Ammon's horn (tissue), 1 donor: Measurements from ENCODE around the gene SKAP2.

Source experiments
- DNase-seq: peaks from one replicate; pipeline ENCODE4 v3.0.0-alpha.2; 2016; ENCODE audit warnings: low spot score

The SKAP2 gene

GRCh38 chr7:26864309-26865093, at the start of gene SKAP2:
TSS of gene SKAP2 (minus strand) at chr7:26864590. CDS start at chr7:26864429, 161 bp downstream.
- peak; percentile 98 for DNase-seq

DNA sequence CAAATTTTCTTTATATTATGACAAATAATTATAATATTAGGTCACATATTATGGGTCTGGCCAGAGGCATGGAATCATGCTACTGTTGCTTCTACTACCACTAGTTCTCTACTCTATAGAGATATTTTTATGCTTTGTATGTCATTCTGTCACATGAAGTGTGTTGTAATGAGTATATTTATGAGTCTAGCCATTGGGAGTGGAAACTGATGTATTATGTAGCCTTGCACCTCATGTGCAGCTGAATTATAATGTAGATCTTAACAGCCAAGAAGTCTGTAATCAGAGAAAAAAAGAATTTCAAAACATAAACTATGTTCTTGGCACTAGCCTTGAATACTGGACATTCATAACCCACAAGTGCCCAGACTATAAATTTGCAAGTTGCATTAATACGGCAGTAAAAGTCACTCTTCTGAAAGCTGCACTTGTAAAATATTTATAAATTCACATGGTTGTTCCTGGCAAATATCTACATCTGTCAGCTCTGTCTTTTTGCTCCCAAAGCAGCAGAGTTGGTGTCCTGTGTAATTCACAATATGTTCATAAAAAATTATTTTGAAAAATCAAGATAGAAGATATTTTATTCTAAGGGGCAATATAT, 48.6 kb upstream of the SKAP2 start:
- DNase-seq = no peak

- no peak for DNase-seq
Measured at GRCh38 chr7:26912338-26912737, 47.9 kb upstream of the SKAP2 start.

- DNase-seq = no peak
Measured at GRCh38 chr7:26910221-26910620, 45.8 kb upstream of the SKAP2 start.

GRCh38 chr7:26900251-26900650, 35.9 kb upstream of the SKAP2 start:
- DNase-seq = no peak

- no peak for DNase-seq
Measured at GRCh38 chr7:26899519-26899918, 35.1 kb upstream of the SKAP2 start.

- no peak for DNase-seq
Measured at GRCh38 chr7:26898891-26899290, 34.5 kb upstream of the SKAP2 start.

GRCh38 chr7:26897928-26898327, 33.5 kb upstream of the SKAP2 start:
- DNase-seq = no peak

GRCh38 chr7:26891400-26892350, 27.3 kb upstream of the SKAP2 start:
- DNase-seq = no peak

GRCh38 chr7:26880852-26881251, 16.5 kb upstream of the SKAP2 start:
- DNase-seq = no peak

- DNase-seq = no peak
Measured at GRCh38 chr7:26879671-26880070, 15.3 kb upstream of the SKAP2 start.

GRCh38 chr7:26868841-26869495, 4.6 kb upstream of the SKAP2 start:
- no peak for DNase-seq

- DNase-seq = no peak
Measured at GRCh38 chr7:26865094-26865388, 651 bp upstream of the SKAP2 start.

GRCh38 chr7:26863518-26864308, 677 bp downstream of the SKAP2 start:
- DNase-seq = peak; percentile 5

DNA sequence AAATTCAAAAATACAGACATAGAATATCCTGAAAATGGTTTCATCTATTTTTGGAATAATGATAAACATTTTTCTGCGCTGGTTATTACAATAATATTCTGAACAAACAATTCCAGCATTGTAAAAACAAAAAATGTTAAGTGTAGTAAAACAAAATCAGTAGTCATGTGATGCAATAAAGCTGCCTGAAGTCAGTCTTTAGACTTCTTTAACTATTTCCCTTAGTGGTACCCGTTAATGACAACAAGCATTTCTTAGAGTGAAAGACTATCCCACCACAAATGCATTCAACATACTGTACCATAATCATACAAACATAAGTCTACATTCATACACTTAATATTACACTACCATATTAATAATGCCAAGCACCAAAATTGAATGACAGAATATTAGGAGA, 1.6 kb downstream of the SKAP2 start:
- DNase-seq = no peak

- DNase-seq = no peak
Measured at GRCh38 chr7:26861050-26861449, 3.3 kb downstream of the SKAP2 start.

DNA sequence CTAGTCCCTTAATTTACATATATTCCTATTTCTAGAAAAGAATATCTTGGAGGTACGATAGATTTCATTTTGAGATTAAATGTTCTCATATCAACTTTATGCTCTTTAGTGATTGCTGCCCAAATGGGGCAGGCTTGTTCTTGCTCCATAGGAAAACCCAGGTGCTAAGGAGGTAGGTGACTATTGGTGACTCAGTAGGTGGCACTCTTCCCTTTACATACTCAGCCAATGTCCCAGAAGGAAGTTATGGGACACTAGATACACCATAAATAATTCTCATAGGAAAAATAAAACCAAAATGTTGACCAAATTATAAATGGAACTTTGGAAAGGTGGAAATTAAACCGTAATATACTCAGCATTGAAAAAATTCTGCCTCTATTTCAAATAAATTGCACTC, 4.0 kb downstream of the SKAP2 start:
- no peak for DNase-seq

GRCh38 chr7:26859720-26860119, 4.7 kb downstream of the SKAP2 start:
- no peak for DNase-seq

DNA sequence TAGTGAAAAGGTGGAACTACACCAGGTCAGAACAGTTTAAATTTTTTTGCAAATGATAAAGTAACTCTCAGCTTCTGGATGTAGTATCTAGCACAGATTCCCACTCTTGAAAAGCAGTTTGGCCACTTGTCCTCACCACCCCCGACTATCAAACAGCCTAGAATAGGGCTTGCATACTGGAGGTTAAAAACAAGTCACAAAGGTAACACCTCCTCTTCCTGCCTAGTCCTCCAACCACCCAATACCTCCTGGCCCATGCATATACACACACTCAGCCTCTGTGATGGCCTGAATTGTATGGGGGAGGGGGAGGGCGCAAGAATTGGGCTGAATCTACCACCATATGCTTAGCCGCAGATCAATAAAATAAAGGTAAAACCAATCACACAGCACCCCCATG, 5.7 kb downstream of the SKAP2 start:
- DNase-seq = no peak

DNA sequence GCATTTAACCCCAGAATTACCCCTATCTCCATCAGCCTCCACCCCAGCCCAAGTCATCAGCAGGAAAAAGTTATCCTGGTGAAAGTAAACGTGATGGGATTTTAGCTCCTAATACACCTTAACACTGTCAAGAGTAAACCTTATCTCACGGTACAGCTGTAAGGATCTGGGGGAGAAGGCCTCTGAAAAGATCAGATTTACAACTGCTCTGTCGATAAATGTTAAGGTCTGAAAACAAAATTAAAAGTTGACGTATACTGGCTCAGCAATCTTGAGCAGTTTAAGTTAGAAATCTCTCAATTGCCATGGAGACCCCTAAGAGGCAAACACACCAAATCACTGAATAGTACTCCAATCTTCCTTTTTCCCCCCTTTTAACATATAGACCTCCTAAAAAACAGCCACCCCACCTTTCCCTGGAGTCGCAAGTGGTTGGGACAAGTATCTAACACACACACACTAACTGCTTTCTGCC, 6.1 kb downstream of the SKAP2 start:
- DNase-seq = no peak

DNA sequence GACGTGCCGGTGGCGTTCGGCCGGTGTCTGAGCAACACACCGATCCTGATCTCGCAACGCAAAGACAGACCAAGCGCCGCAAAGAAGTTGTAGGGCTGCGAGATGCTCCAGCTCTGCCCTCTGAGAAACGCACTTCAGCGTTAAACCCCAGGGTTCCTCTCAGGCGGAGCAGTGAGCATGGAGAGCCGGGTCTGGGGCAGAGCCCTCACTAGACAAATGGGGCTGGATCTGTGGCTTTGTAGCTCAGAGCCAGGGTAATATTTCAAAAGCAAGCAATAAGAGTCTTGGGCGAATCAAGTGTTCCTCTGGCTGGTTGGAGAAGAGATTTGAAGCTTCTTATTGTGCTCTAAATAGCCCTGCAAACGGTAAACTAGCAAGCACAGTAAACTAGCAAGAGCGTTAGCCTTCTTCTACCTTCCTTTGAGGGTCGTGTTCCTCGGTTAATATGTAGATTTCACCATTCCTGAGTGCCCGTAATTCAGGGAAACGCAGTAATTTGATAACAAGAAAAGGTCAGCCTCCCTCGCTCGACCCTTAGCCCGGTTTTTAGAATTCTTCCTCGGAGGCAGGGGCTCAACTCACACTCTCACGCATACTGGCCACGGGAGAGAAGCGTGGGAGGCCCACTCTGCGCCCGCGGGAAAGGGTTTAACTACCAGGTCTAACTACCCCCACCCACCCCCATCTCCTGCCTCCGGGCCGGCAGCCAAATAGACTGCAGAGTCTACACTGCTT, 6.7 kb downstream of the SKAP2 start:
- DNase-seq = peak; percentile 9
